ENCODE data around the gene DNAAF5.

DNA sequence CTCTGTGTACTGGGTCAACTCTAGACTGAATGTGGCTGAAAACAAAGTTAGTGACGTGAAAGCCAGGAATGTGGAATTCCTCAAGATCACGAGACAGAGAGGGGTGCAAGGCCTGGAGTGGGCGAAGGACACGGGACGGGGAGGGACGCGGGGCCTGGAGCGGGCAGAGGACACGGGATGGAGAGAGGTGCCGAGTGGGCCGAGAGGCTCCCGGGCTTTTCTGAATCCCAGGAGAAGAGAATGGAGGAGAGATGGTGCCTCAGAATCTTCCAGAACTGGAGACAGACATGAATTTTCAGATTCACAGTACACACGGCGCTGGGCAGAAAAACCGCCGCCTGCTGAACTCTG lies 51.2 kb downstream of the DNAAF5 start:
- TF ChIP-seq, protein P1, sequence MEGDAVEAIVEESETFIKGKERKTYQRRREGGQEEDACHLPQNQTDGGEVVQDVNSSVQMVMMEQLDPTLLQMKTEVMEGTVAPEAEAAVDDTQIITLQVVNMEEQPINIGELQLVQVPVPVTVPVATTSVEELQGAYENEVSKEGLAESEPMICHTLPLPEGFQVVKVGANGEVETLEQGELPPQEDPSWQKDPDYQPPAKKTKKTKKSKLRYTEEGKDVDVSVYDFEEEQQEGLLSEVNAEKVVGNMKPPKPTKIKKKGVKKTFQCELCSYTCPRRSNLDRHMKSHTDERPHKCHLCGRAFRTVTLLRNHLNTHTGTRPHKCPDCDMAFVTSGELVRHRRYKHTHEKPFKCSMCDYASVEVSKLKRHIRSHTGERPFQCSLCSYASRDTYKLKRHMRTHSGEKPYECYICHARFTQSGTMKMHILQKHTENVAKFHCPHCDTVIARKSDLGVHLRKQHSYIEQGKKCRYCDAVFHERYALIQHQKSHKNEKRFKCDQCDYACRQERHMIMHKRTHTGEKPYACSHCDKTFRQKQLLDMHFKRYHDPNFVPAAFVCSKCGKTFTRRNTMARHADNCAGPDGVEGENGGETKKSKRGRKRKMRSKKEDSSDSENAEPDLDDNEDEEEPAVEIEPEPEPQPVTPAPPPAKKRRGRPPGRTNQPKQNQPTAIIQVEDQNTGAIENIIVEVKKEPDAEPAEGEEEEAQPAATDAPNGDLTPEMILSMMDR (IDR thresholded peaks at IDR 0.05), result no peak
- no peak for TF ChIP-seq POLR2A (IDR thresholded peaks at IDR 0.05)
